ENCODE data around the gene SNCB. TPM values are rescaled to one million over a fixed set of nuclear protein-coding genes. Genes with fewer than 3 reads are reported as not detected.
A peak's percentile ranks its signal among the peaks of the same experiment; 100 is the strongest.

SNCB gene
- total RNA-seq, 1 experiment from 2014 or later, result not detected

GRCh38 chr5:176618783-176619182 lies 11.6 kb downstream of the SNCB start:
- H3K27me3 ChIP-seq (ENCODE audit: insufficient read depth, low read length), result no peaks in the 10 kb centered on the region

DNA sequence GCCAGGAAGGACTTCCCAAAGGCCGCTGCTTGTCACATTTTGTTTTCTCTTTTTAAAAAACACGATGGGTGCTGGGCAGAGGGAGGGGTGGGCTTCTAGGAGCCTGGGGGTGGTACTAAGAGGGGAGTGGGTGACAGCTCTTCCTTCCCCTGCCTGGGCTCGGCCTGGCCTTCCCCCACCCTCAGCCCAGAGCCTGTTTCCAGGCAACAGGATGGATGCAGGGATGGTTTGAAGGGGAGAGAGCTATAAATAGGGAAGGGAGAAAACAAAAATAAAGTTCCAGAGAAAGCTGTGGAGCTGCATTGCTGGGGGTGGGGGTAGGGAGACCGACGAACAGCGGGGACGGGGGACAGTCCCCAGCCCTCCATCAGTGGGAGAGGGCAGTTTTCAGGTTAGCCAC lies 13.8 kb downstream of the SNCB start:
- BruUV-seq (replicated peaks), result no TSS peak
- H3K9me3 ChIP-seq (ENCODE audit: control insufficient read depth in 1 of 2, insufficient read depth in 1 of 2, low read depth in 1 of 2, low read length in 2 of 2), result no peaks in the 10 kb centered on the region
- H3K9ac ChIP-seq (ENCODE audit: low read length), result no peak overlapping the region
- no peak for DNase-seq (ENCODE audit: low read depth, low spot score)
- H3K79me2 ChIP-seq (ENCODE audit: insufficient read depth, low read length), result no peaks in the 10 kb centered on the region
- H4K20me1 ChIP-seq (ENCODE audit: insufficient read depth), result no peaks in the 10 kb centered on the region
- POLR2A ChIA-PET, result no interaction called here
- H3K36me3 ChIP-seq (ENCODE audit: control insufficient read depth in 1 of 2, insufficient read depth in 2 of 2, low read length in 2 of 2), result no peaks in the 10 kb centered on the region
- no peak overlapping the region for H3K27ac ChIP-seq (ENCODE audit: low read depth, low read length)
- TF ChIP-seq TCF7L2 (IDR thresholded peaks at IDR 0.05; ENCODE audit: borderline replicate concordance, extremely low read depth, insufficient read depth, insufficient read length) (no peak), CBX3 (IDR thresholded peaks at IDR 0.05; ENCODE audit: low read depth) (no peak), CEBPB (IDR thresholded peaks at IDR 0.05; ENCODE audit: low read depth) (no peak), ZNF274 (IDR thresholded peaks at IDR 0.05; ENCODE audit: low read depth, low read length) (no peak), JUND (IDR thresholded peaks at IDR 0.05) (no peak), SP1 (IDR thresholded peaks at IDR 0.05; ENCODE audit: low read depth) (no peak), SIN3A (IDR thresholded peaks at IDR 0.05; ENCODE audit: low read depth) (no peak), RAD21 (IDR thresholded peaks at IDR 0.05; ENCODE audit: low read depth) (no peak), EGR1 (IDR thresholded peaks at IDR 0.05; ENCODE audit: low read depth) (no peak), POLR2A (IDR thresholded peaks at IDR 0.05; ENCODE audit: borderline replicate concordance, extremely low read depth, insufficient read depth, insufficient read length) (no peak), ATF3 (IDR thresholded peaks at IDR 0.05) (no peak)
- TF ChIP-seq, protein P1, sequence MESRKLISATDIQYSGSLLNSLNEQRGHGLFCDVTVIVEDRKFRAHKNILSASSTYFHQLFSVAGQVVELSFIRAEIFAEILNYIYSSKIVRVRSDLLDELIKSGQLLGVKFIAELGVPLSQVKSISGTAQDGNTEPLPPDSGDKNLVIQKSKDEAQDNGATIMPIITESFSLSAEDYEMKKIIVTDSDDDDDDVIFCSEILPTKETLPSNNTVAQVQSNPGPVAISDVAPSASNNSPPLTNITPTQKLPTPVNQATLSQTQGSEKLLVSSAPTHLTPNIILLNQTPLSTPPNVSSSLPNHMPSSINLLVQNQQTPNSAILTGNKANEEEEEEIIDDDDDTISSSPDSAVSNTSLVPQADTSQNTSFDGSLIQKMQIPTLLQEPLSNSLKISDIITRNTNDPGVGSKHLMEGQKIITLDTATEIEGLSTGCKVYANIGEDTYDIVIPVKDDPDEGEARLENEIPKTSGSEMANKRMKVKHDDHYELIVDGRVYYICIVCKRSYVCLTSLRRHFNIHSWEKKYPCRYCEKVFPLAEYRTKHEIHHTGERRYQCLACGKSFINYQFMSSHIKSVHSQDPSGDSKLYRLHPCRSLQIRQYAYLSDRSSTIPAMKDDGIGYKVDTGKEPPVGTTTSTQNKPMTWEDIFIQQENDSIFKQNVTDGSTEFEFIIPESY (IDR thresholded peaks at IDR 0.05; ENCODE audit: extremely low read depth, insufficient replicate concordance, low read length), result no peak
- H2AFZ ChIP-seq (ENCODE audit: low read depth, low read length, poor library complexity, severe bottlenecking), result no peak overlapping the region
- intact Hi-C loops (cut with micrococcal nuclease), result no loop called here
- peaks cover 21 to 36% of the 10 kb centered on the region in 2 experiments for H3K4me1 ChIP-seq (ENCODE audit: control insufficient read depth in 1 of 2, insufficient read depth in 2 of 2, low read length in 2 of 2)
- no peak for ATAC-seq
- H3K9me2 ChIP-seq (ENCODE audit: insufficient read depth), result no peaks in the 10 kb centered on the region
- RAD21 ChIA-PET (ENCODE audit: low non-redundant PET in 1 of 2, low total read pairs in 2 of 2, uncharacterized antibody in 2 of 2, unreplicated experiment in 2 of 2), result no interaction called here
- CTCF ChIA-PET, result no interaction called here
- H3K27me3 ChIP-seq (ENCODE audit: insufficient read depth, low read length), result no peaks in the 10 kb centered on the region
- no peak overlapping the region for H3K4me2 ChIP-seq (ENCODE audit: low read length)
- no peak overlapping the region for H3K4me3 ChIP-seq (replicated peaks in 1 of 2; ENCODE audit: low read depth in 1 of 2, low read length in 2 of 2)

More at GRCh38 chr5:176618783-176619182, 11.6 kb downstream of the SNCB start:
- Histone ChIP-seq H3K9me2 (ENCODE audit: insufficient read depth) (no peaks in the 10 kb centered on the region), H3K79me2 (ENCODE audit: insufficient read depth, low read length) (no peaks in the 10 kb centered on the region), H3K4me2 (ENCODE audit: low read length) (peak overlapping the region; percentile 71), H3K9ac (ENCODE audit: low read length) (0 out of 2 replicates have a peak overlapping the region, but pooled peaks have one; percentile 1), H2AFZ (ENCODE audit: low read depth, low read length, poor library complexity, severe bottlenecking) (no peak overlapping the region), H4K20me1 (ENCODE audit: insufficient read depth) (no peaks in the 10 kb centered on the region), H3K4me3 (replicated peaks in 1 of 2; ENCODE audit: low read depth in 1 of 2, low read length in 2 of 2) (peak overlapping the region; percentile 30 to 37), H3K36me3 (ENCODE audit: control insufficient read depth in 1 of 2, insufficient read depth in 2 of 2, low read length in 2 of 2) (no peaks in the 10 kb centered on the region), H3K27ac (ENCODE audit: low read depth, low read length) (no peak overlapping the region), H3K4me1 (ENCODE audit: control insufficient read depth in 1 of 2, insufficient read depth in 2 of 2, low read length in 2 of 2) (peaks cover 17 to 31% of the 10 kb centered on the region in 2 experiments), H3K9me3 (ENCODE audit: control insufficient read depth in 1 of 2, insufficient read depth in 1 of 2, low read depth in 1 of 2, low read length in 2 of 2) (no peaks in the 10 kb centered on the region)
- no TSS peak for BruUV-seq (replicated peaks)
- RAD21 ChIA-PET (ENCODE audit: low non-redundant PET in 1 of 2, low total read pairs in 2 of 2, uncharacterized antibody in 2 of 2, unreplicated experiment in 2 of 2), result no interaction called here
- DNase-seq (ENCODE audit: low read depth, low spot score) (no peak), ATAC-seq (no peak; the same call in 1 of the 2 replicates)
- intact Hi-C loops (cut with micrococcal nuclease), result loop anchor here (1.0 kb wide), 2 partner anchors 44 to 202 kb away; partner anchors contain the start of gene CLTB
- TF ChIP-seq EGR1 (IDR thresholded peaks at IDR 0.05; ENCODE audit: low read depth) (no peak), YY1 (IDR thresholded peaks at IDR 0.05; ENCODE audit: extremely low read depth, insufficient replicate concordance, low read depth, low read length) (no peak), ZFX (IDR thresholded peaks at IDR 0.05) (no peak), SIN3A (IDR thresholded peaks at IDR 0.05; ENCODE audit: low read depth) (no peak), POLR2A (IDR thresholded peaks at IDR 0.05; ENCODE audit: borderline replicate concordance, extremely low read depth, insufficient read depth, insufficient read length) (no peak), ATF3 (IDR thresholded peaks at IDR 0.05) (no peak), ZNF274 (IDR thresholded peaks at IDR 0.05; ENCODE audit: low read depth, low read length) (no peak), EZH2 (IDR thresholded peaks at IDR 0.05) (no peak), MAX (IDR thresholded peaks at IDR 0.05) (no peak), SP1 (IDR thresholded peaks at IDR 0.05; ENCODE audit: low read depth) (no peak), FOSL1 (IDR thresholded peaks at IDR 0.05; ENCODE audit: low read depth) (no peak)
- CTCF ChIA-PET, result no interaction called here
- POLR2A ChIA-PET, result no interaction called here

Data from HCT116 (cell line).